Measurements from ENCODE around the gene SGPL1.

DNA sequence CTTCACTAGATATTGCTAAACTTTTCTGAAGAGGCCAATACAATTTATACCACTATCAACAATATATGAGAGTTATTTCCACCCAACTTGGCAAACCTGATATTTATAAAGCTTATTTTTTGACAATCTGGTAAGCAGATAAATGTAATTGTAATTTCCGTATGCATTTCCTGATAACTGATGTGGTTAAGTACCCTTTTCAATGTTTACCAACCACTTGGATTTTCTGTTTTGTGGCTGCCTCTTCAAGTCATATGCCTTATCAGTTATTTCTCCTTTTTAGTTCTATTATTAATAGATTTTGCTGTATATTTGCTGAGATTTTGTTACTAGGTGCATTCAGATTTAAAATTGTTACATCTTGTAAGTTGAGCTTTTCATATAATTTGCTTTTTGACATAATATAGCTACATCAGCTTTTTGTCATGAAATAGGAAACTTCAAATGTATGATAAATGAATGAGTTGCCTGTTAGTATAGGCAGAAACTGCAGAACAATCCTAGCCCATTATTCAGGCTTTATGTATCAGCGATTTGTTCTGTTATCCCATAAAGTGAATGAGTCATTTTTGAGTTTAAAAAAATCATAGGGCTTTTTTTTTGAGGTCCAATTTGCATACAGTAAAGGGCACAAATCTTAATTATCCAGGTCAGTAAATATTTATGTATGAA is 11.5 kb downstream of the SGPL1 start:
- TF ChIP-seq, protein P1, sequence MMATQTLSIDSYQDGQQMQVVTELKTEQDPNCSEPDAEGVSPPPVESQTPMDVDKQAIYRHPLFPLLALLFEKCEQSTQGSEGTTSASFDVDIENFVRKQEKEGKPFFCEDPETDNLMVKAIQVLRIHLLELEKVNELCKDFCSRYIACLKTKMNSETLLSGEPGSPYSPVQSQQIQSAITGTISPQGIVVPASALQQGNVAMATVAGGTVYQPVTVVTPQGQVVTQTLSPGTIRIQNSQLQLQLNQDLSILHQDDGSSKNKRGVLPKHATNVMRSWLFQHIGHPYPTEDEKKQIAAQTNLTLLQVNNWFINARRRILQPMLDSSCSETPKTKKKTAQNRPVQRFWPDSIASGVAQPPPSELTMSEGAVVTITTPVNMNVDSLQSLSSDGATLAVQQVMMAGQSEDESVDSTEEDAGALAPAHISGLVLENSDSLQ (IDR thresholded peaks at IDR 0.05), result no peak
- TF ChIP-seq SMARCA5 (IDR thresholded peaks at IDR 0.05) (no peak), POLR2AphosphoS2 (IDR thresholded peaks at IDR 0.05; ENCODE audit: low read depth, low read length) (no peak), EP300 (IDR thresholded peaks at IDR 0.05; ENCODE audit: borderline replicate concordance in 1 of 2, control insufficient read depth in 1 of 2, low read depth in 2 of 2, low read length in 2 of 2) (no peak), JUND (IDR thresholded peaks at IDR 0.05; ENCODE audit: low read depth, low read length) (no peak), NR2C2 (IDR thresholded peaks at IDR 0.05; ENCODE audit: borderline replicate concordance, control insufficient read depth, insufficient read length, low read depth) (no peak), SIX5 (IDR thresholded peaks at IDR 0.05; ENCODE audit: low read depth, low read length, severe bottlenecking) (no peak), SP1 (IDR thresholded peaks at IDR 0.05; ENCODE audit: low read depth, low read length) (no peak), SMAD1 (IDR thresholded peaks at IDR 0.05; ENCODE audit: low read depth, partially characterized antibody) (no peak)
- TF ChIP-seq, protein P2, sequence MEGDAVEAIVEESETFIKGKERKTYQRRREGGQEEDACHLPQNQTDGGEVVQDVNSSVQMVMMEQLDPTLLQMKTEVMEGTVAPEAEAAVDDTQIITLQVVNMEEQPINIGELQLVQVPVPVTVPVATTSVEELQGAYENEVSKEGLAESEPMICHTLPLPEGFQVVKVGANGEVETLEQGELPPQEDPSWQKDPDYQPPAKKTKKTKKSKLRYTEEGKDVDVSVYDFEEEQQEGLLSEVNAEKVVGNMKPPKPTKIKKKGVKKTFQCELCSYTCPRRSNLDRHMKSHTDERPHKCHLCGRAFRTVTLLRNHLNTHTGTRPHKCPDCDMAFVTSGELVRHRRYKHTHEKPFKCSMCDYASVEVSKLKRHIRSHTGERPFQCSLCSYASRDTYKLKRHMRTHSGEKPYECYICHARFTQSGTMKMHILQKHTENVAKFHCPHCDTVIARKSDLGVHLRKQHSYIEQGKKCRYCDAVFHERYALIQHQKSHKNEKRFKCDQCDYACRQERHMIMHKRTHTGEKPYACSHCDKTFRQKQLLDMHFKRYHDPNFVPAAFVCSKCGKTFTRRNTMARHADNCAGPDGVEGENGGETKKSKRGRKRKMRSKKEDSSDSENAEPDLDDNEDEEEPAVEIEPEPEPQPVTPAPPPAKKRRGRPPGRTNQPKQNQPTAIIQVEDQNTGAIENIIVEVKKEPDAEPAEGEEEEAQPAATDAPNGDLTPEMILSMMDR (IDR thresholded peaks at IDR 0.05 in 2 of 3, conservative IDR thresholded peaks at IDR 0.05 in 1 of 3; ENCODE audit: control insufficient read depth in 2 of 3, extremely low read depth in 1 of 3, insufficient read depth in 1 of 3, low read depth in 3 of 3, low read length in 3 of 3), result no peak
- TF ChIP-seq, protein P3, sequence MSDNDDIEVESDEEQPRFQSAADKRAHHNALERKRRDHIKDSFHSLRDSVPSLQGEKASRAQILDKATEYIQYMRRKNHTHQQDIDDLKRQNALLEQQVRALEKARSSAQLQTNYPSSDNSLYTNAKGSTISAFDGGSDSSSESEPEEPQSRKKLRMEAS (IDR thresholded peaks at IDR 0.05; ENCODE audit: low read depth, low read length), result no peak

Data from GM12878 (cell line).